GM21528 (cell line): ENCODE measurements around the gene RAB40B.

Source experiments
- ATAC-seq: cut with Tn5 transposase; IDR thresholded peaks from one replicate; pipeline ENCODE4 v1.9.1; 2021; ENCODE audit warnings: mild to moderate bottlenecking, moderate library complexity; ENCODE audit not compliant: unreplicated experiment, low FRiP score

RAB40B gene

GRCh38 chr17:82718986-82719685 lies 20.6 kb upstream of the RAB40B start:
- ATAC-seq = no peak

- ATAC-seq = peak; percentile 51
Measured at GRCh38 chr17:82716203-82717010, 17.9 kb upstream of the RAB40B start, which contains the start of gene FN3KRP. Gene FN3KRP, plus strand, starts transcription at chr17:82716706. Its CDS starts 50 bp downstream, at chr17:82716756.

GRCh38 chr17:82713071-82713723 lies 14.7 kb upstream of the RAB40B start:
- no peak for ATAC-seq

DNA sequence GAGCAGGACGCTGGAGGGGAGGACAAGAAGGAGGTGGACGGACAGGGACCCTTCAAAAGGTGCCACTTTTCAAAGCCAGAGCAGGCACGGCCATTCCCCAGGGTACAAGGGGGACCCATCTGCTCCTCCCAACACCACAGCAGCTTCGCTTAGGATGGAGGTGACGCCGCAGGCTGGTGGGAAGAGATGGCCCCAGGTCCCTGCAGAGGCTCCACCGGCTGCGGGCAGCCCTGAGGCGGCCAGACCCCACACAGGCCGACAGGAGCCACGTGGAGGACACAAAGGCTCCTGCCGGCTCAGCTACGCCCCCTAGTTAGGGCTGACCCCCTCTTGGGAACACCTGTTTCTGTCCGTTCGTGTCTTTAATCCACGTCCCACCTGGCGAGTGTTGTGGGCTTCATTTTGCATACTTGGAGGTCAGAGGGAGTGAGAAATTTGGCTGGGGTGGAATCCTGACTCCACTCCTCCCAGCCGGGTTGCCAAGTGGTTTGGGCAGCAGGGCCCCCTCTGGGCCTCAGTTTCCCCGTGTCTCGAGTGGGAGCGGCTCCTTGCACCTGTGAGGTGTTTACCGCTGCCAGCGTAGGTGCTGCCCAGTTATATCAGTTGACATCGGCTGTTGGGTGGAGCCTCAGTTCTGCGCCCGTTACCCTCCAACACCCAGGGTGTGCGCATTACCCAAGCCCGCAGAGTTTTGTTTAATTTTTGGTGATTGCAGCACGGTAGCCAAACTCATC lies 12.2 kb upstream of the RAB40B start:
- ATAC-seq = no peak

- no peak for ATAC-seq
Measured at GRCh38 chr17:82709676-82710498, 11.4 kb upstream of the RAB40B start.

- no peak for ATAC-seq
Measured at GRCh38 chr17:82709024-82709675, 10.7 kb upstream of the RAB40B start.

DNA sequence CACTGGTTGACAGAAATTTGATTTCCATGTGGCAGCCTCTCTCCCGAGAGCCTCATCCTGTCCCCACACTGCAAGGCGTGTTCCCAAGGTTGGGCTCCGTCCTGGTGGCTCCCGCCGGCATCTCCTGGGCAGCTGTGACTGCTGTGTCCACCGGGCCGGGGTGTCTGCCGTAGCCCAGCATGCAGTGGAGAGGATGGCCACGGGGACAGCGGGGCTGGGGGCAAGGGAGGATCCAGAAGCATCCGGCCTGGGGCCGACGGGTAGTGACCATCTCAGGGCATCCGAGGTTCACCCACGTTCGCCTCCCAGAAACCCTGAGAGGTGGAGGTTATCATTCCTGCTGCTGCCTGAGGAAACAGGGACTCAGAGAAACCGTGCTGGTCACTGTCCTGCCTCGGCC lies 7.3 kb upstream of the RAB40B start:
- no peak for ATAC-seq

DNA sequence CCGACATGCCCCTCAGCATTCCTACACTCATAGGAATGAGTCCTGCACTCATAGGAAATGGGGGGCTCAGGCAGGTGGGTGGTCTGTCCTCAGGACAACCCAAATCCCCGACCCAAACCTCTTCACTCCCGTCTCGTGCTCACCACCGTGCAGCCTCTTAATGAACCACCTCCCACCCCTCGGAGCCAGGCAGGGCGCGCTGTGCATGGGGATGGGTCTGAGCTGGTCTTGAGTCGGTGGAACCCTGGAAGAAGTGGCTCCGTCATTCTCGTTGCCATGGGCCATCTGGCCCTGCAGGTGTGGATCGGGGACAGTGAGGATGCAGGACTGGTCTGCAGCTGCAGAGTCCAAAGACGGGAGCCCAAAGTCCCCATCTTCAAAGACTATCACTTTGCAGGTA lies 6.4 kb upstream of the RAB40B start:
- ATAC-seq = no peak

GRCh38 chr17:82703935-82704865 lies 5.7 kb upstream of the RAB40B start:
- ATAC-seq = no peak

- no peak for ATAC-seq
Measured at GRCh38 chr17:82703036-82703745, 4.7 kb upstream of the RAB40B start.

- ATAC-seq = no peak
Measured at GRCh38 chr17:82702231-82702927, 3.9 kb upstream of the RAB40B start.

GRCh38 chr17:82699551-82699950 lies 1.1 kb upstream of the RAB40B start:
- ATAC-seq = no peak

GRCh38 chr17:82698974-82699442 lies 510 bp upstream of the RAB40B start:
- ATAC-seq = peak; percentile 15

- ATAC-seq = no peak
Measured at GRCh38 chr17:82697808-82698064, 762 bp downstream of the RAB40B start.

GRCh38 chr17:82696916-82697807 lies 1.3 kb downstream of the RAB40B start:
- ATAC-seq = no peak

GRCh38 chr17:82696259-82696658 lies 2.2 kb downstream of the RAB40B start:
- ATAC-seq = no peak
